Measurements from ENCODE around the gene ZNF385C.

- TF ChIP-seq, protein P1, sequence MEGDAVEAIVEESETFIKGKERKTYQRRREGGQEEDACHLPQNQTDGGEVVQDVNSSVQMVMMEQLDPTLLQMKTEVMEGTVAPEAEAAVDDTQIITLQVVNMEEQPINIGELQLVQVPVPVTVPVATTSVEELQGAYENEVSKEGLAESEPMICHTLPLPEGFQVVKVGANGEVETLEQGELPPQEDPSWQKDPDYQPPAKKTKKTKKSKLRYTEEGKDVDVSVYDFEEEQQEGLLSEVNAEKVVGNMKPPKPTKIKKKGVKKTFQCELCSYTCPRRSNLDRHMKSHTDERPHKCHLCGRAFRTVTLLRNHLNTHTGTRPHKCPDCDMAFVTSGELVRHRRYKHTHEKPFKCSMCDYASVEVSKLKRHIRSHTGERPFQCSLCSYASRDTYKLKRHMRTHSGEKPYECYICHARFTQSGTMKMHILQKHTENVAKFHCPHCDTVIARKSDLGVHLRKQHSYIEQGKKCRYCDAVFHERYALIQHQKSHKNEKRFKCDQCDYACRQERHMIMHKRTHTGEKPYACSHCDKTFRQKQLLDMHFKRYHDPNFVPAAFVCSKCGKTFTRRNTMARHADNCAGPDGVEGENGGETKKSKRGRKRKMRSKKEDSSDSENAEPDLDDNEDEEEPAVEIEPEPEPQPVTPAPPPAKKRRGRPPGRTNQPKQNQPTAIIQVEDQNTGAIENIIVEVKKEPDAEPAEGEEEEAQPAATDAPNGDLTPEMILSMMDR (IDR thresholded peaks at IDR 0.05), result no peak
- TF ChIP-seq POLR2AphosphoS5 (IDR thresholded peaks at IDR 0.05), result no peak
These were observed 592 bp upstream of the ZNF385C start for GRCh38 chr17:42098730-42099399.
